Neural crest cell (in vitro differentiated cells): ENCODE data around the gene EEF1AKMT2. TPM values are rescaled to one million over a fixed set of nuclear protein-coding genes. Genes with fewer than 3 reads are reported as not detected.

Experiments
- DNase-seq: peaks from one replicate; pipeline ENCODE4 v3.0.0; 2021; ENCODE audit warnings: low read depth, mixed read lengths, low spot score
- H3K27ac Mint-ChIP-seq: one replicate; pipeline ENCODE4 v1.8.0; 2021; ENCODE audit warnings: mild to moderate bottlenecking, mixed read lengths; ENCODE audit not compliant: unreplicated experiment
- H3K27me3 Mint-ChIP-seq: 2 replicates; pipeline ENCODE4 v1.8.0; 2021; ENCODE audit warnings: low read depth, mild to moderate bottlenecking, mixed read lengths
- H3K36me3 Mint-ChIP-seq: 2 replicates; pipeline ENCODE4 v1.8.0; 2021; ENCODE audit warnings: low read depth, mild to moderate bottlenecking, mixed read lengths
- H3K4me1 Mint-ChIP-seq: 2 replicates; pipeline ENCODE4 v1.8.0; 2021; ENCODE audit warnings: mixed read lengths
- H3K4me3 Mint-ChIP-seq: one replicate; pipeline ENCODE4 v1.8.0; 2021; ENCODE audit warnings: mild to moderate bottlenecking, mixed read lengths
- H3K9me3 Mint-ChIP-seq: 2 replicates; pipeline ENCODE4 v1.8.0; 2021; ENCODE audit warnings: mixed read lengths
- total RNA-seq: library from RNA; stranded (reverse); gene quantifications from 2 replicates; pipeline ENCODE4 v1.2.1, GENCODE V29; 2021
- TF ChIP-seq, protein P1 (sequence below): fragments of 200-600 bp; sonication (generic); conservative IDR thresholded peaks from 2 replicates; pipeline ENCODE4 v1.5.0; 2021; ENCODE audit warnings: antibody characterized with exemption, mild to moderate bottlenecking

EEF1AKMT2 gene
- total RNA-seq, 1 donor from 2014 or later: 18.2 TPM

DNA sequence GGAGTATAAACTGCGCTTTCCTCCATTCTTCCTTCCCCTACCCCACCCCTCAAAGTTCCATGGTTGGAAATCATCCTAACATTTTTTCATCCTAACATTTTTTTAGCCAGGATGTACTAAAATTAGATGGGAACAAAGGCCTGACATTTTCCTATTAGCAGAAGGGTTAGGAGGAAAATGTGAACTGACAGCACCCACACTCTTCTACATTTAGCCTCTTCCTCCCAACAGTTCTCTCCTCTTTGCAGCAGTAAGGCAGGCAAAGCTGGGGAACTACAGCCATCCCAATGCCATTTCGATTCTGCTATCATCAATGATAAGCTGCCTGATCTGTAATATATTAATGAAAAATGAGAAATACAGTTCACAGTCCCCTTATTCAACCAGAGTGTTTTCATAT lies 36.1 kb downstream of the EEF1AKMT2 start:
- H3K36me3 Mint-ChIP-seq: peaks cover 6% of the 10 kb centered on the region
- DNase-seq: no peak
- no peaks in the 10 kb centered on the region for H3K27me3 Mint-ChIP-seq
- no peak overlapping the region for H3K27ac Mint-ChIP-seq
- no peaks in the 10 kb centered on the region for H3K9me3 Mint-ChIP-seq
- TF ChIP-seq, protein P1, sequence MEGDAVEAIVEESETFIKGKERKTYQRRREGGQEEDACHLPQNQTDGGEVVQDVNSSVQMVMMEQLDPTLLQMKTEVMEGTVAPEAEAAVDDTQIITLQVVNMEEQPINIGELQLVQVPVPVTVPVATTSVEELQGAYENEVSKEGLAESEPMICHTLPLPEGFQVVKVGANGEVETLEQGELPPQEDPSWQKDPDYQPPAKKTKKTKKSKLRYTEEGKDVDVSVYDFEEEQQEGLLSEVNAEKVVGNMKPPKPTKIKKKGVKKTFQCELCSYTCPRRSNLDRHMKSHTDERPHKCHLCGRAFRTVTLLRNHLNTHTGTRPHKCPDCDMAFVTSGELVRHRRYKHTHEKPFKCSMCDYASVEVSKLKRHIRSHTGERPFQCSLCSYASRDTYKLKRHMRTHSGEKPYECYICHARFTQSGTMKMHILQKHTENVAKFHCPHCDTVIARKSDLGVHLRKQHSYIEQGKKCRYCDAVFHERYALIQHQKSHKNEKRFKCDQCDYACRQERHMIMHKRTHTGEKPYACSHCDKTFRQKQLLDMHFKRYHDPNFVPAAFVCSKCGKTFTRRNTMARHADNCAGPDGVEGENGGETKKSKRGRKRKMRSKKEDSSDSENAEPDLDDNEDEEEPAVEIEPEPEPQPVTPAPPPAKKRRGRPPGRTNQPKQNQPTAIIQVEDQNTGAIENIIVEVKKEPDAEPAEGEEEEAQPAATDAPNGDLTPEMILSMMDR: no peak
- no peak overlapping the region for H3K4me3 Mint-ChIP-seq
- peaks cover 29% of the 10 kb centered on the region for H3K4me1 Mint-ChIP-seq

DNA sequence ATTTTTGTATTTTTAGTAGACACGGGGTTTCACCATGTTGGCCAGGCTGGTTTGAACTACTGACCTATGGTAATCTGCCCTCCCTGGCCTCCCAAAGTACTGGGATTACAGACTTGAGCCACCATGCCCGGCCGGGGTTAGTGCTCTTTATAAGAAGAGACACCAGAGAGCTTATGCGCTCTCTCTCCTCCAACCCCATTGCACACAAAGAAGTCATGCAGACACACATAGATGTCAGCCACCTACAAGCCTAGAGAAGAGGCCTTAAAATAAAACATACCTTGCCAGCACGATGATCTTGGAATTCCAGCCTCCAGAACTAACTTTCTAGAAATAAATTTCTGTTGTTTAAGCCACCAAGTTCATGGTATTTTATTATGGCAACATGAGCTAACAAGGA lies 37.5 kb downstream of the EEF1AKMT2 start:
- no peak for DNase-seq
- H3K27ac Mint-ChIP-seq: no peak overlapping the region
- peaks cover 29% of the 10 kb centered on the region for H3K4me1 Mint-ChIP-seq
- no peaks in the 10 kb centered on the region for H3K9me3 Mint-ChIP-seq
- peaks cover 6% of the 10 kb centered on the region for H3K36me3 Mint-ChIP-seq
- no peak overlapping the region for H3K4me3 Mint-ChIP-seq
- H3K27me3 Mint-ChIP-seq: no peaks in the 10 kb centered on the region
- TF ChIP-seq, protein P1: no peak

GRCh38 chr10:124748953-124749645 lies 42.6 kb downstream of the EEF1AKMT2 start:
- TF ChIP-seq, protein P1: no peak
- H3K9me3 Mint-ChIP-seq: no peaks in the 10 kb centered on the region
- no peak overlapping the region for H3K27ac Mint-ChIP-seq
- peak overlapping the region; percentile 42 for H3K4me3 Mint-ChIP-seq
- H3K36me3 Mint-ChIP-seq: no peaks in the 10 kb centered on the region
- peaks cover 24% of the 10 kb centered on the region for H3K4me1 Mint-ChIP-seq
- no peak for DNase-seq
- no peaks in the 10 kb centered on the region for H3K27me3 Mint-ChIP-seq

DNA sequence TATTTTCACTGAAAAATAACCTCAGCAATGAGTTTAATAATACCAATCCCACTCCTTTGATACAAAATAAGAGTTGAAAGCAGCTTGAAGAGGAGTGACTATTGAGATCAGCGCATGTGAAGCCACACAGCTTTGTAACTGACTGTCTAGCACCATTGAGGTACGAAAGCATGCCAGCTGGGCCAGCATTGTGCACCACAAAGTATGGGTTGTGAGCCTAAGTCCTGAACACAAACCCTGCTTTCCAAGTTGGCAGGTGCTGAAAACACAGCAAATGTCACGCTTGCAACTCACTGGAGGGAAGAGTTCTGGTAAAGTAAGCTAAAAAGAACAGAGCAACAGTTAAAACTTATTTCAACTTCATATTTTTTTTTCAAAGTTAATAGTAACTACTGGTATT lies 43.5 kb downstream of the EEF1AKMT2 start:
- no peak overlapping the region for H3K4me3 Mint-ChIP-seq
- H3K4me1 Mint-ChIP-seq: peaks cover 24% of the 10 kb centered on the region
- TF ChIP-seq, protein P1: no peak
- H3K27ac Mint-ChIP-seq: no peak overlapping the region
- no peaks in the 10 kb centered on the region for H3K9me3 Mint-ChIP-seq
- no peak for DNase-seq
- no peaks in the 10 kb centered on the region for H3K36me3 Mint-ChIP-seq
- H3K27me3 Mint-ChIP-seq: no peaks in the 10 kb centered on the region

- DNase-seq: no peak
- no peak overlapping the region for H3K4me3 Mint-ChIP-seq
- H3K36me3 Mint-ChIP-seq: no peaks in the 10 kb centered on the region
- peaks cover 26% of the 10 kb centered on the region for H3K4me1 Mint-ChIP-seq
- peaks cover 1% of the 10 kb centered on the region for H3K27me3 Mint-ChIP-seq
- H3K27ac Mint-ChIP-seq: no peak overlapping the region
- TF ChIP-seq, protein P1: no peak
- no peaks in the 10 kb centered on the region for H3K9me3 Mint-ChIP-seq
Observed at GRCh38 chr10:124747745-124748144, 43.9 kb downstream of the EEF1AKMT2 start.
